Stimulated activated CD8-positive, alpha-beta memory T cell treated with anti-CD3 and anti-CD28 coated beads, Interleukin-7, amount 100 ng/mL, for 1 hour (primary cell): ENCODE measurements around the gene IBTK.
"Not testable (repeated sequence)": the region's sequence is repeated elsewhere in the genome, so short reads cannot be mapped to it uniquely, and the experiment has no call there.

Experiments
- DNase-seq, 2 donors: peaks; one replicate each; pipeline ENCODE4 v3.0.0-alpha.2; 2020; ENCODE audit warnings: low read depth in 2 of 2

Gene IBTK

DNA sequence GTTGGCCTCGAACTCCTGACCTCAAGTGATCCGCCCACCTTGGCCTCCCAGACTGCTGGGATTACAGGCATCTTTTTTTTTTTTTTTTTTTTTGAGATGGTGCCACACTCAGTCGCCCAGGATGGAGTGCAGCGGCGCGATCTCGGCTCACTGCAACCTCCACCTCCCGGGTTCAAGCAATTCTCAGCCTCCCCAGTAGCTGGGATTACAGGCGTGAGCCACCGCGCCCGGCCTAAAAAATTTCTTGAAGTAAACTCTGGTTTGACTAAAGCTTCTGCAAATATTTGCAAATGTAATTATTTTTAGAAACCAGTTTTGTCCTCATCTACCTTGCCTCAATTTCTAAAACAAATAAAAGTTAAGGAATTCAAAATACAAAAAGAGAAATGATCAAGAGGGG, 1.2 kb downstream of the IBTK start:
- no peak for DNase-seq

DNA sequence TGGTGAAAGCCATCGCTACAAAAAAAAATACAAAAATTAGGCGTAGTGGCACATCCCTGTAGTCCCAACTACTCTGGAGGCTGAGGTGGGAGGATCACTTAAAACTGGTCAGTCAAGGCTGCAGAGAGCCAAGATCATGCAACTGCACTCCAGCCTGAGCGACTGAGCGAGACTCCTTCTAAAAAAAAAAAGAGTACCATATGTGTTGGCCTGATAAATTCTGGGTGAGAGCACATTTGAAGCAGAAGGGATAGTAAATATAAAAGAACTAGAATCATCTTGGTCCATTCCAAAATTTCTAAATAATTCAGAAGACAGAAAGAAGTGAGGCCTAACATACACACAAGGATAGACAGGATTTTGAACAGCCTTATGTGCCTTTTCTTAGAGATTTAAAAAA, 2.2 kb downstream of the IBTK start:
- no peak for DNase-seq

DNA sequence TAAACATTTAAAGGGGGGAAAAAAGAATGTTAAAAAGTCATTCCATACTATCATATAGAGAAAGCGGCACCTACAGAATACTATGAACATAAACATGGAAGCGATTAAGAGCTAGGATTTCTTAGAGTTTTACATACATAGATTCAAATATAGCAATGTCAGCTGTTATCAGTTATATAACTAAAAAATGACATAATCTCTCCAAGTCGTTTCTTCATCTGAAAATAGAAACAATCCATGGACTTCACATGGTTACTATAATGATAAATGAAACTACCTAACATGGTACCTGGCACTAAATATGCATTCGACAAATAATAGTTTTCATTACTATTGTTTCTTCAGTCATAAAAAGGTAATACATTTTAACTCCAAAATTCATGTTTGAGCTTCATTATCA, 3.7 kb downstream of the IBTK start:
- no peak for DNase-seq

DNA sequence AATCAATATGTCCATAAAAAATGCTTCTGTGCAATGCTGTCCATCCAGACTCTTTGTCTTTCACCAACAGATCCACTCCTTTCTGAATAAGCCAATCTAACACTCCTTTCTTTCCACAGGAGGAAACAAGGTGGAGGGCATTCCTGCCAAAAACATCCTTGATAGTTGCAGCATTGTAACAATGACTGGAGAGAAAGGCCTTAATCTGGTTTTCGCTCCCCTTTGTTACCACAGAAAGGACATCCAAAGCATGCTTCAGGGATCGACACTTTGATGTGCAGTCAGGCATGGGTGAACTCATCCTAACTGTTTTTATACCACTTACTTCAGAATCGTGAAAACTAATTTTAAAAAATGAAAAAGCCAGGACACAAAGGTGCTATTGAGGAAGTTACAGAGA, 7.4 kb downstream of the IBTK start:
- DNase-seq = no peak

DNA sequence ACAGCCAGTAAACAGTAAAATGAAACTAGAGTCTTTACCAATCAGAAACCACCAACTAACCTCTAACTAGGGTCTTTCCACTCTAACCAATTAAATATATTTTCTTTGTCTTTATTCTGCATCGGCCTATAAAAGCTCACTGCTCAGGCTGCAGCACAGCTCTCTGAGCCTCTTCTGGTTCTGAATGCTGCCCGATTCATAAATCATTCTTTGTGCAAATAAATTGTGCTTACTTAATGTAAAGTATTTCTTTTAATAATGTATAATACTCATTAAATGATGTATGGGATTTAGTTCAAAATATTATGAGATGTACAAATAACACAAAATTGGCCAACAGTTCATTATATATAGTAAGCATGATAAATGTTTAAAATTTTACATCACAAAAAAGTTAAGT, 7.9 kb downstream of the IBTK start:
- DNase-seq = no peak

DNA sequence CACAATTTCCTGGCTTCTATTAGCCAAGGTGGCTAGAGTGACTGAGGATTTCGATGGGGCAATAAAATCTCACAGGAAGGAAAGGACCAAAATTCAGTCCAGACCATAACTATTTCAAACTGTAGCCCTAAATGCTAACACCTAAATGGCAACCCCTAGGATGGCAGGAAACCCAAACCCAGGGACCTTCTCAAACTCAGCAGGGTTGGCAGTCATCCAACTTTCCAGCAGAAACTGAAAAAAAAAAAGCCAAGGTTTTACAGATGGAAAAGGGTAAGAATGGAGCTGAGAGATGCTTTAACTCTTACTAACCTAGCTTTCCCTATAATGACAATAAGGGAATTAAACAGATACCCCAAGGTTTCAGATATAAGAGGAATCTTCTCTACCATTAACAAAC, 10.5 kb downstream of the IBTK start:
- DNase-seq = no peak

DNA sequence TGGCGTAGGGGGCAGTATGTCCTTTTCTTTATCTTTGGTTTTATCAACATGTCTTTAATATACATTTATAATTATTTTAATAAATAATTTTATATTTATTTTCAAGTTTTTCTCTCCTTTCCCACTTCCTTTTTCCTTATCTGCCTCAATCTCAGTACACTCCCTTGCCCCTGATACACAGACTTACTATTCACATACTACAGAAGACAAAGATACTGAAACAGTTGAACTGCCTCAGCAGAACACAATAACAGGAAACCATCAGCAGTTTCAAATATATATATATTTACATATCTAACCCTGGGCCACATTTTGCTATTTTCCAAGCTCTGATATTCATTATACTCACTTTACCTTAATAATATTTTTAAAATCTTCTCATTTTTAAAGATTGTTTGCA, 19.8 kb downstream of the IBTK start:
- no peak for DNase-seq

DNA sequence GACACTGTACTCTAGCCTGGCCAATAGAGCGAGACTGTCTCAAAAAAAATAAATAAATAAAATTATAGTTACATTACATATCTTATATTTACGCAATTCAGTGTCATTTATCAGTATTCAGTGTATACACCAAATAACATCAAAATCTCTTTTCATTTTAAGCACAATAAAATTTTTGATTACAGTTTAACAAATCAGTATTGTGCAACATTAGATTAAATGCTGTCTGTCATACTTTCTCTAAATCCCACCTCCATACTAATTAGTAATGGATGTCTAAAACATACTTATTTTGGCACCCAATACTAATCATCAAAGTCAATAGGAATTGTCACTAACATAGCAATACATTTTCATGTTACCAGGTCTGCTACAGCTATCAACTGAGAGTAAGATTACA, 27.4 kb downstream of the IBTK start:
- DNase-seq = no peak

DNA sequence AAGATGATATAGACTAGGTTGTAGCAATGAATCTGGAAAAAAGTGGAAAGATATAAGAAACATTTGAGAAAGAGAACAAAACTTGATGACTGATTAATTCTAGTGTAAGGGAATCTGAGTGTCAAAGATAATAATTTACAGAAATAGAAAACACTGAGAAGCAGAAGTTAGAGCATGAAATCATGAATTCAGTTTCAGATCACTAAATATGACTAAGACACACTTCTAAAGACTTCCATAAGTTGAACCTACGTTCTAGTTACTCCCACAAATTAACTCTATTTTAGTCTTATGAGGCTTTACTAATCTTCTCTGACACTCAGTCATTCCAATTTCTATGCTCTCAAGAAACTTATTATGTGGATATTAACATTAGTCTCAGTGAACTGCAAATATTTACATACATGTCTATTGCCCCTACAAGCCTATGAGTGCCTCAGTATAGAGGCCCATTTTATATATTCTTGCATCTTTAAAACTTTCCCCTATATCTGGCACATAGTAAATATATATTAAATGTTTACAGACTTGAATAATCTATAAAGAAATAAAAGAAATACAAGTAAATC, 30.4 kb downstream of the IBTK start:
- DNase-seq = no peak

DNA sequence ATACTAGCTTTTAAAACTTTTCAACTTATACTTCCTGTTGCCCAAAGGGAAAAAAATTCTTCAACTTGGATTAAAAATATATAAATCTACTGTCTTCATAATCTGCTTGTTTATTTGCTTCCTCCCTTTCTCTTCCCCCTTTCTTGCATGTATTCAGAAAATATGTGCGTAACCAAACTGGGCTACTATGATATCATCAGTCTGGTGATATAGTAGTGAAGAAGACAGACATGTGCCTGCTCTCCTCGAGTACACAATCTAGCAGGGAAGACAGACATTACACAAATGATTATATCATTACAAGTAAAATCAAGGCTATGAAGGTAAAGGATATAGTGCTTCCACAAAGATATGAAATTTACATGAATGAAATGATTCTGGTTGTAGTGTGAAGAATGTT, 31.0 kb downstream of the IBTK start:
- DNase-seq = no peak

DNA sequence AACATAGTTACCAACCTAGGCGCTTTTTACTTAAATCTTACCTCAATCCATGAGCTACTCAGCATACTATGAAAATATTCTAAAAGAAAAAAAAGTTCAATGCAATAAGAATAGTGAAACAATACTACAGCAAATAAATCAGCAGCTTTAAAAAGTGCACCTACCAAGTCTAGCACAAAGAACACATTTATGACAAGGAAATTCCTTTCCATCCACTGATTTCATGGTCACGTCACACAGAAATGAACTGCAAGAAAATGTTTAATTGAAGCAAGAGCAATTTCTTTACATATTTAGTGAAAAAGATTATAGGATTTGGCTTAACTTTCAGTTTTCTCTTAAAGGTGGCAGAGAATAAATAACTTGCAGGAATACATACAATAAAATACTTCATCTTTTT, 36.2 kb downstream of the IBTK start:
- no peak for DNase-seq

DNA sequence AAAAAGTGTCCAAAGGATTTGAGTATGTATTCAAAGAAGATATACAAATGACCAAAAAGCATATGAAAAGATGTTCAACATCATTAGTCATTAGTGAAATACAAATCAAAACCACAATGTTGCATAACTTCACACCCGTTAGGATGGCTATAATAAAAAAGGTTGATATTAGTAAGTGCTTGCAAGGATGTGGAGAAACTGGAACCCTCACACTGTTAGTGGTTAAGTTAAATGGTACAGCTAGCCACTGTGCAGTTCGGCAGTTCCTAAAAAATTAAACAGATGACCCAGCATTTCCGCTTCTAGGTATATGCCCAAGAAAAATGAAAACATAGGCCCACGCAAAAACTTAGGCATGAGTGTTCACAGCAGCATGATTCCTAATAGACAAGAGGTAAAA, 38.6 kb downstream of the IBTK start:
- DNase-seq = no peak

DNA sequence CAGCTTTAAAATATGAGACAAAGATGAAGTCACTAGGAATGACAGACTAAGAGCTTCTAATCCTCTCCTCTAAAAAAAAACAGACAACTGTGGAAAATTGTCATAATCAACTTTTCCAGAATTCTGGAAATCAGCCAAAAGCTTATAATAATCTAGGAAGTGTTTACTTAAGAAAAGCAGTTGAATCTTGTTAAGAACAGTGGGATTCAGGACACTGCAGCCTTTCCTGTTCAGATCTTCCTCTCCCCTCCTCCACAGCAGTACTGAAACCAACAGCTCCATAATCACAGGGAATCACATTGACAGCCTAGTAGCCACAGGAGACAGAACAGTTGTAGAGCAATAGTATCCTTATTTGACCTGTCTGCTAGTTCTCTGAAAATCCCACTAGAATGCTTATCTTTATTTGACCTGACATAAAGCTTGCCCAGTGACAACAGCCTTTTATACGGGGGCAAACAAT, 41.6 kb downstream of the IBTK start:
- DNase-seq = no peak

DNA sequence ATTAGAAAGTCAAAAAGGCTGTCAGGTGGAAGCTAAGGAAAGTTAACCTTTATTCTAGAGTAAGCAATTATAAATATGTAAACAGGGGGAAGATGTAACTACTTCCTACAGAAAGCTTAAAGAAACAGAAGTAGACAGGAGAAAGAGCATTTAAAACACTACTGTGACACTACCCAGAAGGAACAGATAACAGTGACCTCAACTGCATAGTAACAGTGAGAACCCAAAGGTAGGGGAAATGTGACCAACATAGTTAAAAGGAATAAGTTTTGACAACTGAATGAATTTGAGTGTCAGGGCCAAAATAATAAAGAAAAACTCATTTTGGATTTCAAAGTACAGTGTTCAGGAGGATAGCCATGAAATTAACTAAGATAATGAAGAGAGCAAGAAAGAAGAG, 43.5 kb downstream of the IBTK start:
- DNase-seq = no peak

DNA sequence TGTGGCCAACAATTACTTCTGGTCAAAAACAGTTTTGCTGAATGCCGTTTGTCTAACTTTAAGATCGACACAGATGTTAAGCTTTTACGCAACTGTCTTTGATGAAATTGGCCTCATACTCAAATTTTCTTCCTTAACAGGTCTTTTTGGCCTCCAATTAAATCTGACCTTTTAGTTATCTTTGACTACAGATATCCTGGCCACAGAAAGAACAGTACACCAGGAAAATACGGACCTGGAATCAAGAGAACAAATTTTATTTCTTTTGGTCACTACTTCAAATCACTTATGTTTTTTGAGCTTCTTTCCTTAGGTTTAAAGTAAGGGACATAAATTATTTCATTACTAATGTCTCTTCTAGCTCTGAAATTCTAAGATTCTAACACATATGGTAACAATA, 49.8 kb downstream of the IBTK start:
- DNase-seq = no peak

DNA sequence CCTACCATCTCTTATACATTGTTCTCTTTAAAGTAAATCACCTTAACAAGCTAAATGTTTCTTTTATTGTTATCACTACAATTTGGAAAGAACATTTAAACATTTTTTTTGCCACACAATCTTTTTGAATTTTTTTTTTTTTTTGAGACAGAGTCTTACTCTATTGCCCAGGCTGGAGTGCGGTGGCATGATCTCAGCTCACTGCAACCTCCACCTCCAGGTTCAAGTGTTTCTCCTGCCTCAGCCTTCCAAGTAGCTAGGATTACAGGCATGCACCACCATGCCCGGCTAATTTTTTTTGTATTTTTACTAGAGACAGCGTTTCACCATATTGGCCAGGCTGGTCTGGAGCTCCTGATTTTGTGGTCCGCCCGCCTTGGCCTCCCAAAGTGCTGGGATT, 50.3 kb downstream of the IBTK start:
- DNase-seq = not testable (repeated sequence)

DNA sequence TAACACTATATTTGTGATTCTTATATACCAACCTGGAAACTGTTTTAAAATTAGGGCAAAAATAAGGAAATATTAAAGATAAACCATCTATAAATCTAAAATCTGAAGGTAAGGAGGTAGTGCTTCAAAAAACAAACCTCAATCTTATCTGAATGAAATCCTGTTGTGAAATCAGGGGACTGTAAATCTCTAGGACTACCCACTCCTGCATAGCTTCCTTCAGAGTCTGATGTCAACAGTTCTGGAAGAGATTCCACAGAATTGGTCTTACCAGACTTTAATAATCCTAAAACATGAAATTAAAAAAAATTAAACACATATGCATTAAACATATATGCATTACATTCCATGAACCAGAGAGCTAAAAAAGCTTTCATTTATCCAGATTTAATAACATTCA, 51.4 kb downstream of the IBTK start:
- DNase-seq = no peak

DNA sequence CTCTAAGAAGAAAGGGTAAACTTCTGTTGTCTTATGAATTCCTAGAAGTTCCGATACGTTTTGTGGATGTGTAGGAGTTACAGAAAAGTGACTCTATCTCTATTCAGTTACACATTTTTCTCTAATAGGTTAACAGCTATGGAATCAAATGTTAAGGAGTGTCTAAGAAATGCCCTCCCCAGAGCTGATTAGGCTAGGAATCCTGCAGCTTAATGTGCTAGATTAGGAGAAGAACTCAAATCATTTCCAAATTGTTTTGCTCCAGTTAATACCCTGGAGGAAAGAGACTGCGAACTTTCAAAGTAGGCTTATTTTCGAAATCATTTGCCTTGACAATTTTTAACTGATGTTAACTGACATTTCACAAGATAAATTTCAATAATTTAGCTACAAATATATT, 51.9 kb downstream of the IBTK start:
- no peak for DNase-seq

DNA sequence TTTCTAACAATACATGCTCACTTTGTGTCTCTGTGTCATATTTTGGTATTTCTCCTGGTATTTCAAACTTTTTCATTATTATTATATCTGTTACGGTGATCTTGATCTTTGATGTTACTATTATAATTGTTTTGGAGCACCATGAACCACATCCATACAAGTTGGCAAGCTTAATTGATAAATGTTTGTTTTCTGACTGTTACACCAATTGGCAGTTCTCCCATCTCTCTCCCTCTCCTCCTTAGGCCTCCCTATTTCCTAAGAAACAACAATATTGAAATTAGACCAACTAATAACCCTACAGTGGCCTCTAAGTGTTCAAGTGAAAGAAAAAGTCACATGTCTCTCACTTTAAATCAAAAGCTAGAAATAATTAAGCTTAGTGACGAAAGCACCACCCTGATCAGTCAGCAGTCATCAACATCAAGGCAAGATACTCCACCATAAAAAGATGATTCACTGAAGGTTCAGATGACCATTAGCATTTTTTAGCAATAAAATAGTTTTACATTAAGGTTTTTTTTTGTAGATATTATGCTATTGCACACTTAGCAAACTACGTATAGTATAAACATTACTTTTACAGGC, 61.5 kb downstream of the IBTK start:
- no peak for DNase-seq

DNA sequence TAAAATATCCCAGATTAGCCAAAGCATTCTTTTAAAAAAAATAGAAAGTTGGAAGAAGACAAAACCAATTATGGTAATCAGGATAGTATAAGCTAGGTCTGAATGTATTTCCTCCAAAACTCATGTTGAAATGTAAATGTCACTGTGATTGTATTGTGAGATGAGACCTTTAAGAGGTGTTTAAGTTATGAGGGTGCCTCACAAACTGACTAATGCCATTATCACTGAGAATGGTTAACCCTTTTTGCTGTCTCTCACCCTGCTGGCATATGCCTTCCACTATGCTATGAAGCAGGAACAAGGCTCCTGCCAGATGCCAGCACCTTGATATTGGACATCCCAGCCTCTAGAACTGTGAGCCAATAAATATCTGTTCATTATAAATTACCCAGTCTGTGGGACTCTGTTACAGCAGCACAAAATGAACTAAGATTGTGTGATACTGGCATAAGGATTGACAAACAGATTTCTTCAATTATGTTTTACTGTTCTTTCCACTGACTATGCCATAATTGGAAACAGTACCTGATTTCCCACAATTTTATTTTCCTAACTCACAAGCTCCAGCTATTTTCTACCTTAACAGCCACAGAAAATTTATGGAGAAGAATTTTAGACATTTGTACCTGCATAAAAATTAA, 63.8 kb downstream of the IBTK start:
- no peak for DNase-seq

DNA sequence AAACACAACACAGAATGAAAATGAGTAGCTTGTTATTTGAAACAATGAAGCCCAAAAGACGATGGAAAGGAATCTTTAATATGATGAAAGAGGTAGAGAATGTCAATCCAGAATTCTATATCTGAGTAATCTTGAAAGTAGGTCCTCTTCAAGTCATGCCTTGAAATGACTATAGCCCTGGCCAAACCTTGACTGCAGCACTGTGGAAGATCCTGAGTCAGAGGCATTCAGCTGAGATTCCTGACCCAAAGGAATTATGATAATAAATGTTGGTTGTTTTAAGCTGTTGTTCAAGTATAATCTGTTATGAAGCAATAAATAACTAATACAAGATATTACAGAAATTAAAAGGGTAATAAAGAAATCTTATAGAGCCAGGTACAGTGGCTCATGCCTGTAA, 64.8 kb downstream of the IBTK start:
- no peak for DNase-seq

DNA sequence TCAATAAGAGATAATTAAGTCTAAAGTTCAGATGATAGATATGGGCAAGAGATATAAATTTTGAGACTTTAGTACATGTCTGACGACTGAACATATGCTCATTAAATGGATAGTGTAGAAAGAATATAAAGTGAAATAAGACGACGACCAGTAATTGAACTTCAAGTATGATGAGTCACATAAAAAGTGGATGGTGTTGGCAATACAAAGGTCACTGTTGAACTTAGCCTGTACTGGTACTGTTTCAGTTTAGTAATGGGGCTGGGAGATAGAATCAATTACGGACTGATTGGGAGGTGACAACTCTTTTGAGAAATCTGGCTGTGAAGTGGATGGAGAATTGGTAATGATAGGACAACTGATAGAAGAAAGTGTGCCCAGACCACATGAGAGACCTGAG, 68.1 kb downstream of the IBTK start:
- no peak for DNase-seq

DNA sequence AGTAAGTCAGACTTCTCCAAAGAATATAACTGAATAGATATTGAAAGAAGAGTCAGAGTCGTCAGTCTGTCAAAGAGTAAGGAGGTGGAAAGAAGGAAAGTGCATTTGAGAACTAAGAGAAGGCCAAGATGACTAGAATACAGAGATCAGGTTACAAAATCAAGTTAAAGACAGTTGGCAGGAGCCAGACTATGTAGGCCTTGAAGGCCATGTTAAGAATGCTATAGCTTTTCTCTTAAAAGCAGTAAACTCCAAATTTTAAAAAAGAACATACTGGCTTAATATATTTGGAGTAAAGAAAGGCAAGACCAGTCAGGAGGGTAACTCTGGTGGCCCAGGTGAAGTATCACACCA, 68.8 kb downstream of the IBTK start:
- DNase-seq = no peak
